Loucy (cell line): ENCODE results near the gene SCT.

Experiments
- CTCF ChIP-seq: fragments of 200-600 bp; sonication (generic); conservative IDR thresholded peaks from 2 replicates; pipeline ENCODE4 v1.5.1; 2014; ENCODE audit warnings: mild to moderate bottlenecking, antibody characterized with exemption, low read length
- EZH2phosphoT487 ChIP-seq: fragments of 200-600 bp; IDR thresholded peaks from 2 replicates; pipeline ENCODE4 v1.6.1; 2018; ENCODE audit warnings: antibody characterized with exemption, mild to moderate bottlenecking, moderate library complexity, borderline replicate concordance

GRCh38 chr11:643849-644738 lies 17.1 kb upstream of the SCT start:
- no peak for TF ChIP-seq CTCF
- TF ChIP-seq EZH2phosphoT487, result no peak
